ENCODE results near the gene HRC.

GRCh38 chr19:49194408-49194807 lies 39.2 kb upstream of the HRC start:
- TF ChIP-seq CTCF (IDR thresholded peaks at IDR 0.05): no peak
- no peak for TF ChIP-seq POLR2A (IDR thresholded peaks at IDR 0.05)
- no peak for TF ChIP-seq POLR2AphosphoS5 (IDR thresholded peaks at IDR 0.05)
- TF ChIP-seq EP300 (IDR thresholded peaks at IDR 0.05): no peak

Measured in upper lobe of left lung (tissue), 4 donors.